Central memory CD8-positive, alpha-beta T cell (primary cell): ENCODE measurements around the gene CD300LD.
A peak's percentile ranks its signal among the peaks of the same experiment; 100 is the strongest.
"Not testable (repeated sequence)": the region's sequence is repeated elsewhere in the genome, so short reads cannot be mapped to it uniquely, and the experiment has no call there.

Experiments used
- ATAC-seq: fragments of 150-1000 bp; cut with Tn5 transposase; replicated peaks from 2 replicates; pipeline ENCODE4 v1.10.0; 2022; ENCODE audit warnings: mild to moderate bottlenecking, moderate FRiP score, moderate number of reproducible peaks; ENCODE audit not compliant: poor library complexity, severe bottlenecking; ENCODE audit errors: extremely low read depth
- DNase-seq, 2 donors: peaks; one replicate each; pipeline ENCODE4 v3.0.0; 2021; ENCODE audit warnings: low spot score in 2 of 2
- H3K27ac Mint-ChIP-seq: one replicate; pipeline ENCODE4 v1.8.0; 2022; ENCODE audit warnings: low read depth, mild to moderate bottlenecking, moderate library complexity, mixed read lengths
- H3K27me3 Mint-ChIP-seq: one replicate; pipeline ENCODE4 v1.8.0; 2022; ENCODE audit warnings: mixed read lengths
- H3K36me3 Mint-ChIP-seq: one replicate; pipeline ENCODE4 v1.8.0; 2022; ENCODE audit warnings: mild to moderate bottlenecking, moderate library complexity, mixed read lengths; ENCODE audit not compliant: insufficient read depth
- H3K4me1 Mint-ChIP-seq: one replicate; pipeline ENCODE4 v1.8.0; 2022; ENCODE audit warnings: mixed read lengths
- H3K4me3 Mint-ChIP-seq: one replicate; pipeline ENCODE4 v1.8.0; 2022; ENCODE audit warnings: mild to moderate bottlenecking, moderate library complexity, mixed read lengths
- H3K9me3 Mint-ChIP-seq: one replicate; pipeline ENCODE4 v1.8.0; 2022; ENCODE audit warnings: mixed read lengths

Gene CD300LD

DNA sequence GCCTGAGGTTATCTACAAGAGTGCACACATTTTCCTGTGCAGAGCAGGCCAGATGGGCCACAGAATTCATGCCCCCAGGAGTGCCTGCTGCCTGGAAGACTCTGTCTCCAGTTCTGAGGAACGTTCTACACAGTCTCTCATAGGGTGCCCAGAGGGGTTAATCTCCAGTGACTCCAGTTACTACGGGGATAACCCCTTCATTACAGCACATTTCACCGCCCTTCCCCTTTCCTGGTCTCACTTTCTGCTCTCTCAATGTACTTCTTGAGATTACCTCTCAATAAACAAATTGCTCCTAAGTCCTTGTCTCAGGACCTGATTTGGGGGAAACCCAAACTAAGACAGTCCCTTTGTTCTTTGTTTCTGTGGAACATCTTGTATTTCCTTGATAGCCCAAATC is 30.5 kb downstream of the CD300LD start:
- peaks cover 7% of the 10 kb centered on the region for H3K4me1 Mint-ChIP-seq

DNA sequence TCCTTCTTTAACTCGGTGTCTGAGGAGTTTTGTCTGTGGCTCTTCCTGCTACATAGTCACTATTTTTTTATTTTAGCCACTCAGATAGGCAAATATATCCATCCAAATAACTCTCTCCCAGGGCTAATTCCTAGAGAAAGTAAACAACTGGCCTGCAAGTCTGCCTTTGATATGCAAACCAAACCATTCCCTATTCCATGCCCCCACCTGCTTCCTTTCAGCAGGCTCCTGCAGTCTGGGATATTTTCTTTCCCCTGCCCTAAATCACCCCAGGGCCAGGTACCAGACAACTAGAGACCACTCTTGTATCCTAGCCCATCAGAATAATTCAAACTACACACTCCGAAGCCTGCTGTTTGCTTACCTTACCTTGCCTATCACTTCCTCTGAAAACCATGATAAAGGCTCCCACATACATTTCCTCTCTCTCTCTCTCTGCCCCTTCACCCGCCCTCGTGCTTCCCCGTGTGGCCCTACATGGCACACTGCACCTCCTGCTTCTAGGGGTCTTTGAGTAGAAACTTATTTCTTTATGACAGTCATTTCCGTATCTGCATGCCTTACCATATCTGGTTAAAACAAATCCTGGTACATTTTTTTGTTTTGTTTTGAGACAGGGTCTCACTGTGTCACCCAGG is 33.1 kb downstream of the CD300LD start:
- H3K4me3 Mint-ChIP-seq: no peak overlapping the region
- peaks cover 1% of the 10 kb centered on the region for H3K36me3 Mint-ChIP-seq
- H3K27ac Mint-ChIP-seq: no peak overlapping the region
- peaks cover 22% of the 10 kb centered on the region for H3K27me3 Mint-ChIP-seq
- H3K9me3 Mint-ChIP-seq: no peaks in the 10 kb centered on the region
- H3K4me1 Mint-ChIP-seq: peaks cover 7% of the 10 kb centered on the region
- ATAC-seq: peak; percentile 46
- DNase-seq: no peak

More for the DNA sequence above, 30.5 kb downstream of the CD300LD start:
- Mint-ChIP-seq H3K27ac (no peak overlapping the region), H3K4me3 (no peak overlapping the region), H3K27me3 (peaks cover 34% of the 10 kb centered on the region), H3K9me3 (no peaks in the 10 kb centered on the region), H3K36me3 (peaks cover 1% of the 10 kb centered on the region)
- DNase-seq (no peak), ATAC-seq (no peak)

DNA sequence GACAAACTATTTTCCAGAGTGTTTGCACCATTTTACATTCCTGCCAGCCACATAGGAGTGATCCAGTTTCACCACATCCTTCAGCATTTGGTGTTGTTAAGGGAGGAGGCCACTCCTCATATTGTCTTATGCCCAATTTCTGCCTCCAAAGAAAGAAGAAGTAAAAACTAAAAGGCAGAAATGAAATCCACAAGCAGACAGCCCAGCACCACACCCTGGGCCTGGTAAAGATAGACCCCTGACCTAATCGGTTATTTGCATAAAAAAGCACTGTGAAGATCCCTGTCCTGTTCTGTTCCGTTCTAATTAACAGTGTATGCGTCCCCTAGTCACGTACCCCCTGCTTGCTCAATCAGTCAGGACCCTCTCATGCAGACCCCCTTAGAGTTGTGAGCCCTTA is 33.7 kb downstream of the CD300LD start:
- not testable (repeated sequence) for H3K9me3 Mint-ChIP-seq, ATAC-seq, H3K4me1 Mint-ChIP-seq, H3K27ac Mint-ChIP-seq, H3K4me3 Mint-ChIP-seq, DNase-seq, H3K36me3 Mint-ChIP-seq
- peaks cover 22% of the 10 kb centered on the region for H3K27me3 Mint-ChIP-seq

DNA sequence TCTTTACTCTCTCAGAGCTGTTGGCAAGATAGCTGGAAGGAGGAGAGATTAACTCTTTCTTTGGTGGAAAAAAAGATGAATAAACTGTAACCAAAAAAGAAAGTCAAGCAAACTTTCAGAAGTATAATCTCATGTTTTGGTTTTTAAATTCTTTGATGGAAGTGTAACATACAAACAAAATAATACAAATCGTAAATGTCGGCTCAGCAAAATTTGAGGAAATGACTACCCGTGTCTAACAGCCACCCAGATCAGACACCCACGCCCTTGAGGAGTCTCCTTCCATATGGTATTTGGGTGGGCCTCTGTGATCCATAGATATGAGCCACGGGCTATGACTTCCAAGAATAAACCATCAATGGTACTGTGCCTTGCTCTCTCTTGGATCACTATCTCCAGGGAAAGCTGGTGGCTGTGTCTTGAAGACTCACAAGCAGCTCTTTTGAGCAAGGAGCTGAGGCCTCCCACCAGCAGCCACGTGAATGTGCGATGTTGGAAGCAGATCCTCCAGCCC is 36.6 kb downstream of the CD300LD start:
- H3K36me3 Mint-ChIP-seq: peaks cover 1% of the 10 kb centered on the region
- H3K9me3 Mint-ChIP-seq: no peaks in the 10 kb centered on the region
- H3K27me3 Mint-ChIP-seq: peaks cover 37% of the 10 kb centered on the region
- H3K4me3 Mint-ChIP-seq: no peak overlapping the region
- no peak for ATAC-seq
- no peak for DNase-seq
- no peak overlapping the region for H3K27ac Mint-ChIP-seq
- peaks cover 7% of the 10 kb centered on the region for H3K4me1 Mint-ChIP-seq

DNA sequence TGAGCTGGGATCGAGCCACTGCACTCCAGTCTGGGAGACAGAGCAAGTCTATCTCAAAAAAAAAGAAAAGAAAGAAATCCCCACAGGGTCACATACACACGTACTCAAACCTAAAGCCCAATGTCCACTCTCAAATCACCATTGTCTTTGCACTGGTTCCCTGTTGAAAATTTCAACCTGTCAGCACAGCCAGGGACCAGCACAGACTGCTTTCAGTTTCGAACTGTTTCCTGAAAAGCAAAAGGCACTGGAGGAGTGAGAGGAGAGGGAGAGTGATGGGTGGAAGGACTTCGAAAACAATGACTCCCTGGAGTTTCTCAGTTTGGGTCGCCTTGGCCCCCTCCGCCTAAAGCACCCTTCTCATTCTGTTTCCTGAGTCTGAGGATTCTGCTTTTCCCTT is 37.2 kb downstream of the CD300LD start:
- H3K4me1 Mint-ChIP-seq: peaks cover 7% of the 10 kb centered on the region
- no peak overlapping the region for H3K4me3 Mint-ChIP-seq
- ATAC-seq (no peak), DNase-seq (no peak)
- no peaks in the 10 kb centered on the region for H3K9me3 Mint-ChIP-seq
- H3K27ac Mint-ChIP-seq: no peak overlapping the region
- peaks cover 1% of the 10 kb centered on the region for H3K36me3 Mint-ChIP-seq
- H3K27me3 Mint-ChIP-seq: peaks cover 43% of the 10 kb centered on the region

DNA sequence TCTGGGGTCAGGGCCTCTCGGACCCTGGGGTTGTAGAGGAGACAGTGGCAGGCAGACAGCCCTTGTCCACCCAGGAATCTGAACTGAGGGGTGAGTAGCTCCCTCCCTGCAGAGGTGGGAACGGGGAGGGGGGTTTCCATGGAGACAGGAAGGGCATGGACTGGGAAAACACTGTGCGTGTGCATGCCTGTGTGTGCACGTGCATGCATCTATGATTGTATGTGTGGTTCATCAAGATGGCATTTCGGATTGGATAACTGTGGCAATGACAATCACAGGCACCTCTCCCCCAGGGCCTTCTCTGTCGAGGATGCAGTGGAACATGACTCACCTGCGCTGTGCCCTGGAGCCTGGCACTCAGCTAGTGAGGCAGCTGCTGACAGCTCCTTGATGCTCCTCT is 40.0 kb downstream of the CD300LD start:
- Mint-ChIP-seq H3K36me3 (no peaks in the 10 kb centered on the region), H3K27me3 (peaks cover 65% of the 10 kb centered on the region), H3K4me1 (peaks cover 7% of the 10 kb centered on the region), H3K9me3 (no peaks in the 10 kb centered on the region), H3K4me3 (no peak overlapping the region), H3K27ac (no peak overlapping the region)
- ATAC-seq (no peak), DNase-seq (no peak)

DNA sequence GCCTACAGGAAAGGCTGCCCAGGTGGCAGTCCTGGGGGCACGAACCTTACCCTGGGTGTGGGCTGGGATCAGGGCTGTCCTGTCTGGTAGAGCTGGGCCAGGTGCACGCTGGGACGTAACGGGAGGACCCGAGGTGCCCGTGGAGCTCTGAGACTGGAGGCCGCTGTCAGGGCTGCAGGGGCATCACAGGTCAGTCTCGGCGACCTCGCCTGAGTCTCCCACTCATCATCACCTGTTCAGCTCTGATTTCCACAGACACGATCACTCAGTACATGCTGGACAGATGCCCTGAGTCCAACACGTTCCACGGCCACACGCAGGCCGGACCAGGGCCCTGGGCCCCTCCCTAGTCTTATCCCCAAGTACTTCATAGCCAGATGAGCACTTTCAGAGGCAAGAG is 41.5 kb downstream of the CD300LD start:
- H3K9me3 Mint-ChIP-seq: no peaks in the 10 kb centered on the region
- H3K27me3 Mint-ChIP-seq: peaks cover 65% of the 10 kb centered on the region
- DNase-seq (no peak), ATAC-seq (no peak)
- peaks cover 7% of the 10 kb centered on the region for H3K4me1 Mint-ChIP-seq
- H3K4me3 Mint-ChIP-seq: no peak overlapping the region
- H3K27ac Mint-ChIP-seq: no peak overlapping the region
- no peaks in the 10 kb centered on the region for H3K36me3 Mint-ChIP-seq

DNA sequence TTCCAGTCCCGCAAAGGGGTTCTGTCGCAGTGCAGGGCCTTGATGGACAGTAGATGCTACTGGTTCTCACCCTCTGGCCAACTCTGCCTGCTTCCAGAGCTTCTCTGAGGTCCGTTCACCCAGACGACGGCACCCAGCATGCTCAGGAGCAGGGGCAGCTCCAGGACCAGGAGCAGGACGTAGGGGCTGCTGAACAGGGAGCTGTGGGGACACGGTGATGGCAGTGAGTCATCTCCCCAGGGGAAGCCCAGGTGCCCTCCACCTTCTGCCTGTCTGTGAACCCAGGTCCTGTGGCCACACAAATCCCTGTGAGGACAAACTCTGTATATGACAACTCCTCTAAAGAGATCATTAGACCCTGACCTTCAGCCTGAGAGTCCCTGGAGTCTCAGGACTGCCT is 42.7 kb downstream of the CD300LD start:
- peaks cover 65% of the 10 kb centered on the region for H3K27me3 Mint-ChIP-seq
- DNase-seq: no peak
- H3K36me3 Mint-ChIP-seq: no peaks in the 10 kb centered on the region
- no peak overlapping the region for H3K27ac Mint-ChIP-seq
- H3K4me3 Mint-ChIP-seq: no peak overlapping the region
- no peaks in the 10 kb centered on the region for H3K9me3 Mint-ChIP-seq
- H3K4me1 Mint-ChIP-seq: peaks cover 7% of the 10 kb centered on the region
- no peak for ATAC-seq

DNA sequence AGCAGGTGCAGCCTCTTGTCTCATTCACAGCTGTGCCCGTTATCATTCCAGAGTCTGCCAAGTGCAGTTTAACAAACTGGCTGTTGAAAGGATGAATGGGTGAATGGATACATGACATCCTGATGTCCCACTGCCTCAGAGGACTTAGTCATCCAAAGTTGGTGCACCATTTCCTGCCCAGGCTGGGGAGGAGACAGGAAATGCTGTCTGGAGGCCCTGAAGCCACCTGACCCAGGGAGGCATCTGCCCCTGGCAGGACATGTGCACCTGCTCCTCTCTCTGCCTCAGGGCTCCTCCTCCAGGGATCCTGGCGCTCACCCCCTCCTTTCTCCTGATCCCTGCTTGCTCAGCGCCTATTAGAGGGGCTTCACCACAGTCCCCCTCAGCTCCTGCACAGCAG is 44.3 kb downstream of the CD300LD start:
- Mint-ChIP-seq H3K4me3 (no peak overlapping the region), H3K36me3 (no peaks in the 10 kb centered on the region), H3K27ac (peak overlapping the region; percentile 33), H3K4me1 (peaks cover 7% of the 10 kb centered on the region), H3K27me3 (peaks cover 51% of the 10 kb centered on the region), H3K9me3 (no peaks in the 10 kb centered on the region)
- no peak for DNase-seq
- ATAC-seq: no peak

DNA sequence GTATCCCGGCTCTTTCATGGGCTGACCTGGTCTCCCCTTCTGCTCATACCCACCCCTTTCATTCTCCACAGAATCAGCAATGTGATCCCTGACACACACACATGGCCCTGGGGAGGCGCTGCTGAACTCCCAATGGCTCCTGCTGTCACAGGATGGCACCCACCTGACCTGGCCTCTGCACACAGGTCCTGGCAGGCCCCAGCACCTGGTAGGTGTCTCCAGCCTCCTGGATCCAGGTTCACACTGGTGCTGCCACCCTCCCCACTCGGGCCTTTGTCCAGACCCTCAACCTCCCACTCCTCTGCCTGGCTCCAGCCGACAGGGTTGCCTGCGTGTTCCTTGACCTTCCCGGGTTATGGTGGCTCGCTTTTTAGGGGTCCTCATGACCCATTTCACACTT is 44.8 kb downstream of the CD300LD start:
- Mint-ChIP-seq H3K4me3 (no peak overlapping the region), H3K27me3 (peaks cover 51% of the 10 kb centered on the region), H3K27ac (no peak overlapping the region), H3K36me3 (no peaks in the 10 kb centered on the region), H3K4me1 (peaks cover 7% of the 10 kb centered on the region), H3K9me3 (no peaks in the 10 kb centered on the region)
- no peak for ATAC-seq
- DNase-seq: no peak

DNA sequence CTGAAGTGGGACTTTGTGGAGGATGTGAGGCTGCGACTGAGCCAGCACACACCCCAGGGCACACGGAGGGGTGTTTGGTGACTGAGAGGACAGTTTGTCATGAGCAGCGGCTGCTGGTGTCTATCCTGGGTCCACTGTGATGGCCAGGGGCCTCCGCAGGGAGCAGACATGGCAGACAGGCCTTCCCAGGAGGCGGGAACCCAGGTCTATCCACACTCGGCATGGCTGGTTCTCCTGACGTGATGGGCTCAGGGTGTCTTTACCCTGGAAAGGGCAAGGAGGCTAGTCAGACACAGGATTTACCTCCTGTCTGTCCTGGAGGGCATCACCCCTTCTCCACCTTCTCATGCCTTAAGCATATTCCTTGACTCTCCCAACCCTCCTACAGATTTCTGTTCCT is 45.5 kb downstream of the CD300LD start:
- Mint-ChIP-seq H3K4me1 (peaks cover 7% of the 10 kb centered on the region), H3K27ac (no peak overlapping the region), H3K27me3 (peaks cover 49% of the 10 kb centered on the region), H3K9me3 (no peaks in the 10 kb centered on the region), H3K4me3 (no peak overlapping the region), H3K36me3 (no peaks in the 10 kb centered on the region)
- DNase-seq (no peak), ATAC-seq (no peak)

DNA sequence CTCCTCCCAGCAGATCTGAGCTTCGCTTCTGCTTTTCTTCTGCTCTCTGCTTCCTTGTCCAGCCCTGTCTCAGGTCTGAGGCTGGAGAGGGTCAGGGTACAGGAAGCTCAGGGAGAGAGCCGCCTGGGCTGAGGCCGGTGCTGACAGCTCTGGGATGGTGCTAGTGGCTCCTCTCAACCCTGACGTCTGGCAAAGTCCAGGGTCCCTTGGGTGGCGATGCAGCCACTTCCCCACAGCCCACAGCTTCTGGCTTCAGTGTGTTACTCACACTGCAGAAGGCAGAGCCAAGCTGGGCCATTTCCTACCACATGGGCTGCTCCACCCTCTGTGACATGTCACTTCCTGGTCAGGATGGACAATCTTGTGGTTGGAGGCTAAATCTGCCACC is 46.2 kb downstream of the CD300LD start, which contains the start of gene CD300C:
CD300C (minus strand) TSS at position 273 of the 388 bp plus-strand sequence. CDS start 333 bp downstream, outside the sequence.
- no peak for ATAC-seq
- DNase-seq: no peak
- Mint-ChIP-seq H3K4me1 (peaks cover 7% of the 10 kb centered on the region), H3K27ac (no peak within 1 kb of the TSS), H3K4me3 (no peak within 1 kb of the TSS), H3K27me3 (peaks cover 42% of the 10 kb centered on the region), H3K9me3 (no peaks in the 10 kb centered on the region), H3K36me3 (no peaks in the 10 kb centered on the region)

DNA sequence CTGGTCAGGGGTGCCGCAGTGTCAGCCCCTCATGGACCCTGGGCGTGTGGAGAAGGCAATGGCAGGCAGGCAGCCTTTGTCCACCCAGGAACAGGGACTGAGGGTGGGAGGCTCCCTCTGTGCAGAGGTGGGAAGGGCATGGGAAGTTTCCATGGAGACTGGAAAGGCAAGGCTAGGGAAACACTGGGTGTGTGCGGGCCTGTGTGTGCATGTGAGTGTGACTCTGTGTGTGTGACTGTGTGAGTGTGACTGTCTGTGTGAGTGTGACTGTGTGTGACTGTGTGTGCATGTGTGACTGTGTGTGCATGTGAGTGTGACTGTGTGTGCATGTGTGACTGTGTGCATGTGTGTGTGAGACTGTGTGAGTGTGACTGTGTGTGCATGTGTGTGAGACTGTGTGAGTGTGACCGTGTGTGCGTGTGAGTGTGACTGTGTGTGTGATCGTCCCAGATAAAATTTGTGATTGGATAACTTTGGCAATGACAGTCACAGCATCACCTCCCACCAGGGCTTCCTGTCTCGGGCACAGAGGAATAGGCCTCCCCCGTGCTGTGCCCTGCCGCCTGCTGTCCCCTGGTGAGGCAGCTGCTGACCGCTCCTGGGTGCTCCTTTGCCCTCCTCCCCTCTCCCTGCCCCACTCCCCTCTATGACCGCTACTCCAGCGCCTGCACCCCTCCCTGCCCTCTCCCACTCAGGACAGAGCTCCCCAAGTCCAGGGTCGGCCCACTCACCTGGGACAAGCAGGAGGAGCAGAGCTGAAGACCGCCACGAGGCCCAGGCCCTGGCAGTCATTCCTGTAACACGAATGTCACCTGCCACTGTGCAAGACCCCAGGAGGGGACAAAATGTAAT is 46.9 kb downstream of the CD300LD start:
- no peaks in the 10 kb centered on the region for H3K9me3 Mint-ChIP-seq
- H3K4me3 Mint-ChIP-seq: no peak overlapping the region
- H3K27ac Mint-ChIP-seq: no peak overlapping the region
- no peak for ATAC-seq
- H3K4me1 Mint-ChIP-seq: peaks cover 7% of the 10 kb centered on the region
- DNase-seq: no peak
- H3K27me3 Mint-ChIP-seq: peaks cover 42% of the 10 kb centered on the region
- no peaks in the 10 kb centered on the region for H3K36me3 Mint-ChIP-seq
